Measurements from ENCODE around the gene TES. TPM values are rescaled to one million over a fixed set of nuclear protein-coding genes. Genes with fewer than 3 reads are reported as not detected.

TES gene
- total RNA-seq, 2 donors from 2014 or later = 46.6 to 96.6 TPM

- Histone ChIP-seq H3K9me3 (no peaks in the 10 kb centered on the region), H3K4me1 (replicated peaks) (no peaks in the 10 kb centered on the region), H3K27me3 (replicated peaks; ENCODE audit: insufficient read depth) (no peaks in the 10 kb centered on the region), H3K36me3 (no peaks in the 10 kb centered on the region), H3K4me3 (no peak overlapping the region), H3K27ac (no peak overlapping the region)
- DNase-seq (ENCODE audit: low spot score) = no peak
- intact Hi-C loops (cut with DNase I) = no loop called here
- TF ChIP-seq POLR2A (IDR thresholded peaks at IDR 0.05) = no peak
- TF ChIP-seq CTCF (IDR thresholded peaks at IDR 0.05) = no peak
- TF ChIP-seq POLR2AphosphoS5 (IDR thresholded peaks at IDR 0.05) = no peak
- 91% methylated on average over 2 of the region's 2 CpGs for WGBS
These were observed 96.2 kb downstream of the TES start for GRCh38 chr7:116306409-116307048.

DNA sequence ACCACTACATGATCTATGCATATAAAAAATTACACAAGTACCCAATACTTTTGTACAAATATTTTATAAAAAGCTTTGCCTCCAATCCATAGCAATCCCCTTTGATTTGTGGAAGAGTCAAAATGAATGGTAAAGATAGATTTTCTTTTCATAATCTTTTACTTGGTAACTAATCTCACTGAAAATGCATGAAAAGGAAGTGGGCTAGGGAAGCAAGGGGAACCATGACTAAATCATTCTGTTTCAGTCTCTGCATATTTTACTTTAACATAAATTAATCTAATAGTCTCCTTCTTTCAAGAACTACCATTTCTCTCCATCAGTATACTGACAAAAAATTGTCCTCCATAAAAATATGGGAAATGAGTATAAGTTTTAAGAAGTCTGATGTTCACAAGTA, 96.9 kb downstream of the TES start:
- H3K4me1 ChIP-seq (replicated peaks) = no peaks in the 10 kb centered on the region
- no peak overlapping the region for H3K4me3 ChIP-seq
- TF ChIP-seq POLR2A (IDR thresholded peaks at IDR 0.05) = no peak
- TF ChIP-seq CTCF (IDR thresholded peaks at IDR 0.05) = no peak
- no peak for TF ChIP-seq POLR2AphosphoS5 (IDR thresholded peaks at IDR 0.05)
- no peaks in the 10 kb centered on the region for H3K36me3 ChIP-seq
- H3K27me3 ChIP-seq (replicated peaks; ENCODE audit: insufficient read depth) = no peaks in the 10 kb centered on the region
- intact Hi-C loops (cut with DNase I) = no loop called here
- no peak overlapping the region for H3K27ac ChIP-seq
- DNase-seq (ENCODE audit: low spot score) = no peak
- H3K9me3 ChIP-seq = no peaks in the 10 kb centered on the region

Other genes with a start within 250 kb of the TES start
- under 1 TPM; 0.32 to 0.85 TPM for gene TFEC, start 179.8 kb upstream of the TES start, total RNA-seq